GM13977 (cell line): ENCODE measurements around the gene NKAIN4.

ENCODE experiments used
- DNase-seq: peaks from one replicate; pipeline ENCODE4 v3.0.0; 2012; ENCODE audit warnings: low spot score
- in situ Hi-C: fragments of 300-500 bp; cut with MboI; formaldehyde crosslinking; loops from one replicate; pipeline ENCODE4 v1.12.0; 2022; ENCODE audit warnings: low sequenced_read_pairs, low pct_unique_long_range_greater_than_20kb, mixed read lengths, inconsistent platforms; ENCODE audit not compliant: unreplicated experiment
- TF ChIP-seq, protein P1 (sequence below): IDR thresholded peaks from 2 replicates; pipeline ENCODE4 v1.5.1; 2012; ENCODE audit warnings: mild to moderate bottlenecking, control low read depth; ENCODE audit not compliant: insufficient read depth; ENCODE audit errors: extremely low read depth, missing control alignments

The NKAIN4 gene

DNA sequence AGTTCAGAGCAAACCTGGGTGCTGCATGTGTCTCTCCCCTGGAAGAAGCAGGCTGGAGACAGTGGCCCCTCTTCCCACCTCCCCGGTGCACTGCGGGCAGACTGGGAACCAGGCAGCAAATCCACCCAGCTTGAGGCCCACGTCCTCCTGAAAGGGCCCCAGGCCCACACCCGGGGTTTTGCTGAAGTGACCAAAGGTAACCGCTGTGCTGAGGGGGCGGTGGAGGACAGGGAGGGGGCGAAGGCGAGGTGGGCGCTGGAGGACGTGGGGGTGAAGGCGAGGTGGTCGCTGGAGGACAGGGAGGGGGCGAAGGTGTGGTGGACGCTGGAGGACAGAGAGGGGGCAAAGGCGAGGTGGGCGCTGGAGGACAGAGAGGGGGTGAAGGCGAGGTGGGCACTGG, 20.3 kb downstream of the NKAIN4 start:
- in situ Hi-C loops: loop anchor here (25.0 kb wide), 1 partner anchor 103 kb away; no protein-coding TSS in a partner anchor
- DNase-seq: no peak
- TF ChIP-seq, protein P1, sequence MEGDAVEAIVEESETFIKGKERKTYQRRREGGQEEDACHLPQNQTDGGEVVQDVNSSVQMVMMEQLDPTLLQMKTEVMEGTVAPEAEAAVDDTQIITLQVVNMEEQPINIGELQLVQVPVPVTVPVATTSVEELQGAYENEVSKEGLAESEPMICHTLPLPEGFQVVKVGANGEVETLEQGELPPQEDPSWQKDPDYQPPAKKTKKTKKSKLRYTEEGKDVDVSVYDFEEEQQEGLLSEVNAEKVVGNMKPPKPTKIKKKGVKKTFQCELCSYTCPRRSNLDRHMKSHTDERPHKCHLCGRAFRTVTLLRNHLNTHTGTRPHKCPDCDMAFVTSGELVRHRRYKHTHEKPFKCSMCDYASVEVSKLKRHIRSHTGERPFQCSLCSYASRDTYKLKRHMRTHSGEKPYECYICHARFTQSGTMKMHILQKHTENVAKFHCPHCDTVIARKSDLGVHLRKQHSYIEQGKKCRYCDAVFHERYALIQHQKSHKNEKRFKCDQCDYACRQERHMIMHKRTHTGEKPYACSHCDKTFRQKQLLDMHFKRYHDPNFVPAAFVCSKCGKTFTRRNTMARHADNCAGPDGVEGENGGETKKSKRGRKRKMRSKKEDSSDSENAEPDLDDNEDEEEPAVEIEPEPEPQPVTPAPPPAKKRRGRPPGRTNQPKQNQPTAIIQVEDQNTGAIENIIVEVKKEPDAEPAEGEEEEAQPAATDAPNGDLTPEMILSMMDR: no peak

DNA sequence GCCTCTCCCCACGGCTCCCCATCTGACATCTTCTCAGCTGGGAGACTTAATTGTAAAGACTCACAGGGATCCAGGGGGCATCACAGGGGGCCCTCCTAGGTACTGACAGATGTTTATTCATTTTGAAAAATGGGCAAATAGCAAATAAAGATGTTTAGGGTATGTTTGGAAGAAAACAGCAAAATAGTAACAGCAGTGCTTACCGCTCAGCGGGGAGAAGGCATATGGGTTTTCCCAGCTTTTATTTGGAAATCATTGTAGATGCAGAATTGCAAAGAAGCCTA, 21.3 kb downstream of the NKAIN4 start:
- in situ Hi-C loops: loop anchor here (25.0 kb wide), 1 partner anchor 104 kb away; no protein-coding TSS in a partner anchor
- TF ChIP-seq, protein P1: no peak
- DNase-seq: no peak

DNA sequence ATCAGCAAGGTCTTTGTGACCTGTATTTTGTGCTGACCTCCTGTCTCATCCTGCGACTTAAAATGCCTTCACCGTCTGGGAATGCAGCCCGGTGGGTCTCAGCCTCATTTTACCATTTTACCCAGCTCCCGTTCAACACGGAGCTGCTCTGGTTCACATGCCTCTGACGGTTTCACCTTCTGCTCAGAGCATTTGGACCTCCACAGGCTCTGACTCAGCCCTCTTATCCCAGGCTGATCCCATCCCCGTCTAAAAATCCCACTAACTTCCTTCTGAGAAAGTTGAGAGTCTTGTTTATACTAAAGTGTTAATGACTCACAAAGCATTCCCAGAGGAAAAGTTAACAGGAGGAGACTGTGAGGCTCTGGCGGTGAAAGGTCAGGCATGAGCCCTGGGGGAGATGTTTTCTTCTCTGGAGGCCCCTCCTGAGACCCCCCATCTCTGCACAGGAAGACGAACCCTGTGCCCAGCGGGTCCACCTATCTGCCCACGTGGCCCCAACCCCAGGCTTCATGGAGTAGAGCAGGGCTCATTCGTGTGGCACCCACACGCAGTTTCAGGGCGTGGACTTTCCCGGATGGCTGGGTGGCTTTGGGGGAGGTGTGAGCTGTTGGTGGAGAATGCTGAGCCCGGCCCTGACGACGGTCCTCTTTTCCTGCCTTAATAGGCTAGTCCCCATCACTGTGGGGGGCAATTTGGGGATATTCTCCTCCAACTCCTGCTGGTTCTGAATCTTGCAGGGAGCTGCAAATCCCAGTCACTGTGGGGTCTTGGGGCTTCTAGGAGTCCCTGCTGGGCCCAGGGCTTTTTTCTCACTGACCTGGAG, 21.8 kb downstream of the NKAIN4 start:
- in situ Hi-C loops: loop anchor here (25.0 kb wide), 1 partner anchor 105 kb away; no protein-coding TSS in a partner anchor
- no peak for DNase-seq

DNA sequence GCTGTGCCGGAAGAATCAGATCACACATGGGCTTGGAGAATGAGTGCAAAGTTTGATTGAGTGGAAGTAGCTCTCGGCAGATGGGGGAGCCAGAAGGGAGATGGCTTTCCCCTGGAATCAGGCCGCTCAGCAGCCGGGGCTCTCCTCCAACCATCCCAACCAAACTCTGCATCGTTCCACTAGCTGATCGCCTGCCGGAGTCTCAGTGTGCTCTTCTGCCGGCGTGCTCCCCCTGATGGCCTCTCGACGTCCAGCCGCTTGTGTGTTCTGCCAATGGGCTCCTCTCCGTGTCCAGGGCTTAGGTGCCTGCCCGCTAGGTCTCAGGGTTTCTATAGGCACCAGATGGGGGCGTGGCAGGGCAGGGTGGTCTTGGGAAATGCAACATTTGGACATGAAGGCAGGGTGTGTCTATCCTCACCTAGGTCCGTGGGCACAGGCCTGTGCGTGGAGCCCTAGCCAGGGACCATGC, 23.4 kb downstream of the NKAIN4 start:
- DNase-seq: no peak
- TF ChIP-seq, protein P1: peak; percentile 43
- in situ Hi-C loops: loop anchor here (25.0 kb wide), 1 partner anchor 106 kb away; no protein-coding TSS in a partner anchor

More for the DNA sequence above, 21.8 kb downstream of the NKAIN4 start:
- TF ChIP-seq, protein P1: no peak

DNA sequence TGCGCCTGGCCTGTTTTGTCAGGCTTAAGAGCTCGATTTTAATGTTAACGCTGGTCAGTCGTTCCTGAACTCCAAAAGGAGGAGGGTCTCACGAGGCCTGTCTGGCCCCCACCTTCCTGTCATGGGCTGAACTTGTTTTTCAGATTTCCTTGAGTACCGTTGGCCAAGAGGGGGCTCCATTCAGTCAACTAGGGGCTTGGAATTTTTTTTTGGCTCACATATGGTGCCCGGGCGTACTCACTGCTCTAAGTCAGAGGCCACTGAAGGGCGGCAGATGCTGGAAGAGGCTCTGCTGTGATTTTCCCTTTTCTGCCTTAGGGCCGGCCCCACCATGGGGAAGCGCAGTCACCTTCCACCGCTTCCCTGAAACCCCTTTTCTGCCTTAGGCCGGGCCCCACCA, 25.5 kb downstream of the NKAIN4 start:
- TF ChIP-seq, protein P1: no peak
- in situ Hi-C loops: loop anchor here (25.0 kb wide), 1 partner anchor 108 kb away; no protein-coding TSS in a partner anchor
- no peak for DNase-seq

DNA sequence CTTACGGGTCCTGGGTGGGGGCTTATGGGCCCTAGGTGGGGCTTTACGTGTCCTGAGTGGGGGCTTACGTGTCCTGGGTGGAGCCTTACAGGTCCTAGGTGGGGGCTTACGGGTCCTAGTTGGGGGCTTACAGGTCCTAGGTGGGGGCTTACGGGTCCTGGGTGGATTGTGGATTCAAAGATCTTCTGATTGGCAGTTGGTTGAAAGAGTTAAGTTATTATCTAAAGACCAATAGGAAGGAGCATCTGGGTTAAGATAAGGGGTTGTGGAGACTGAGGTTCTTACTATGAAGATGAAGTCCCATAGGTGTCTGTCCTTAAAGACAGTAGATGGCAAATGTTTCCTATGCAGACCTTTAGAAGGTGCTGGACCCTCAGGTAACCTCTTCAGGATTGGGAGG, 27.0 kb downstream of the NKAIN4 start:
- in situ Hi-C loops: loop anchor here (25.0 kb wide), 1 partner anchor 110 kb away; no protein-coding TSS in a partner anchor
- TF ChIP-seq, protein P1: no peak
- no peak for DNase-seq
